WTC11 (cell line): ENCODE results near the gene OR1C1.

Experiments
- ELF4 ChIP-seq: sonication (generic); formaldehyde crosslinking; IDR thresholded peaks from 2 replicates; pipeline ENCODE4 v1.8.1; 2022; ENCODE audit warnings: low read depth, mild to moderate bottlenecking, moderate library complexity, missing genetic modification reagents
- TF ChIP-seq, protein P1 (sequence below): fragments of 200-600 bp; IDR thresholded peaks from 2 replicates; pipeline ENCODE4 v1.8.0; 2022; ENCODE audit warnings: antibody characterized with exemption
- TF ChIP-seq, protein P2 (sequence below): sonication (generic); formaldehyde crosslinking; IDR thresholded peaks from 2 replicates; pipeline ENCODE4 v1.8.0; 2022; ENCODE audit warnings: mild to moderate bottlenecking, missing genetic modification reagents
- TF ChIP-seq, protein P3 (sequence below): sonication (generic); formaldehyde crosslinking; conservative IDR thresholded peaks from 2 replicates; pipeline ENCODE4 v1.8.1; 2023; ENCODE audit warnings: mild to moderate bottlenecking, low read depth, missing genetic modification reagents, moderate library complexity
- TF ChIP-seq, protein P4 (sequence below): sonication (generic); formaldehyde crosslinking; IDR thresholded peaks from 2 replicates; pipeline ENCODE4 v1.8.1; 2022; ENCODE audit warnings: mild to moderate bottlenecking, missing genetic modification reagents, moderate library complexity, borderline replicate concordance

DNA sequence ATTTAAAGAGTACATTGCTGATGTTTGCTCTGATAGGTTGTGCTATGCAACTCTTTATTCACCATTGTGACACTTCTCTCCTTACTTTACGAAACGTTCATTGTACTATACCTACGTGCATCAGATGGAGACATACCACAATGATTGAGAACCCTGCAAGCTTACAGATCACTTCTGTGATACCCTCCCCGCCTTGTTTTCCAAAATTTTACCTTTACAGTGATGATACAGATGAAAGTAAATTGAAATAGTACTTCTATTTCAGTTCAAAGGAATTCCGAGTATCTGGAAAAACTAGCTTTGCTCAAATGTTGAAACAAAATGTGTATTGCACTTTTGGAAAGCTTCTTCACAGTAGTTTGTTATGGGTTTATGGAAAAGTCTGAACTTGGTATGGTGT is 18.6 kb downstream of the OR1C1 start:
- TF ChIP-seq, protein P1, sequence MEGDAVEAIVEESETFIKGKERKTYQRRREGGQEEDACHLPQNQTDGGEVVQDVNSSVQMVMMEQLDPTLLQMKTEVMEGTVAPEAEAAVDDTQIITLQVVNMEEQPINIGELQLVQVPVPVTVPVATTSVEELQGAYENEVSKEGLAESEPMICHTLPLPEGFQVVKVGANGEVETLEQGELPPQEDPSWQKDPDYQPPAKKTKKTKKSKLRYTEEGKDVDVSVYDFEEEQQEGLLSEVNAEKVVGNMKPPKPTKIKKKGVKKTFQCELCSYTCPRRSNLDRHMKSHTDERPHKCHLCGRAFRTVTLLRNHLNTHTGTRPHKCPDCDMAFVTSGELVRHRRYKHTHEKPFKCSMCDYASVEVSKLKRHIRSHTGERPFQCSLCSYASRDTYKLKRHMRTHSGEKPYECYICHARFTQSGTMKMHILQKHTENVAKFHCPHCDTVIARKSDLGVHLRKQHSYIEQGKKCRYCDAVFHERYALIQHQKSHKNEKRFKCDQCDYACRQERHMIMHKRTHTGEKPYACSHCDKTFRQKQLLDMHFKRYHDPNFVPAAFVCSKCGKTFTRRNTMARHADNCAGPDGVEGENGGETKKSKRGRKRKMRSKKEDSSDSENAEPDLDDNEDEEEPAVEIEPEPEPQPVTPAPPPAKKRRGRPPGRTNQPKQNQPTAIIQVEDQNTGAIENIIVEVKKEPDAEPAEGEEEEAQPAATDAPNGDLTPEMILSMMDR = no peak
- TF ChIP-seq, protein P2, sequence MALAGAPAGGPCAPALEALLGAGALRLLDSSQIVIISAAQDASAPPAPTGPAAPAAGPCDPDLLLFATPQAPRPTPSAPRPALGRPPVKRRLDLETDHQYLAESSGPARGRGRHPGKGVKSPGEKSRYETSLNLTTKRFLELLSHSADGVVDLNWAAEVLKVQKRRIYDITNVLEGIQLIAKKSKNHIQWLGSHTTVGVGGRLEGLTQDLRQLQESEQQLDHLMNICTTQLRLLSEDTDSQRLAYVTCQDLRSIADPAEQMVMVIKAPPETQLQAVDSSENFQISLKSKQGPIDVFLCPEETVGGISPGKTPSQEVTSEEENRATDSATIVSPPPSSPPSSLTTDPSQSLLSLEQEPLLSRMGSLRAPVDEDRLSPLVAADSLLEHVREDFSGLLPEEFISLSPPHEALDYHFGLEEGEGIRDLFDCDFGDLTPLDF (CRISPR knock-in tag) = no peak
- TF ChIP-seq, protein P3, sequence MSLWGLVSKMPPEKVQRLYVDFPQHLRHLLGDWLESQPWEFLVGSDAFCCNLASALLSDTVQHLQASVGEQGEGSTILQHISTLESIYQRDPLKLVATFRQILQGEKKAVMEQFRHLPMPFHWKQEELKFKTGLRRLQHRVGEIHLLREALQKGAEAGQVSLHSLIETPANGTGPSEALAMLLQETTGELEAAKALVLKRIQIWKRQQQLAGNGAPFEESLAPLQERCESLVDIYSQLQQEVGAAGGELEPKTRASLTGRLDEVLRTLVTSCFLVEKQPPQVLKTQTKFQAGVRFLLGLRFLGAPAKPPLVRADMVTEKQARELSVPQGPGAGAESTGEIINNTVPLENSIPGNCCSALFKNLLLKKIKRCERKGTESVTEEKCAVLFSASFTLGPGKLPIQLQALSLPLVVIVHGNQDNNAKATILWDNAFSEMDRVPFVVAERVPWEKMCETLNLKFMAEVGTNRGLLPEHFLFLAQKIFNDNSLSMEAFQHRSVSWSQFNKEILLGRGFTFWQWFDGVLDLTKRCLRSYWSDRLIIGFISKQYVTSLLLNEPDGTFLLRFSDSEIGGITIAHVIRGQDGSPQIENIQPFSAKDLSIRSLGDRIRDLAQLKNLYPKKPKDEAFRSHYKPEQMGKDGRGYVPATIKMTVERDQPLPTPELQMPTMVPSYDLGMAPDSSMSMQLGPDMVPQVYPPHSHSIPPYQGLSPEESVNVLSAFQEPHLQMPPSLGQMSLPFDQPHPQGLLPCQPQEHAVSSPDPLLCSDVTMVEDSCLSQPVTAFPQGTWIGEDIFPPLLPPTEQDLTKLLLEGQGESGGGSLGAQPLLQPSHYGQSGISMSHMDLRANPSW = no peak
- no peak for TF ChIP-seq ELF4
- TF ChIP-seq, protein P4, sequence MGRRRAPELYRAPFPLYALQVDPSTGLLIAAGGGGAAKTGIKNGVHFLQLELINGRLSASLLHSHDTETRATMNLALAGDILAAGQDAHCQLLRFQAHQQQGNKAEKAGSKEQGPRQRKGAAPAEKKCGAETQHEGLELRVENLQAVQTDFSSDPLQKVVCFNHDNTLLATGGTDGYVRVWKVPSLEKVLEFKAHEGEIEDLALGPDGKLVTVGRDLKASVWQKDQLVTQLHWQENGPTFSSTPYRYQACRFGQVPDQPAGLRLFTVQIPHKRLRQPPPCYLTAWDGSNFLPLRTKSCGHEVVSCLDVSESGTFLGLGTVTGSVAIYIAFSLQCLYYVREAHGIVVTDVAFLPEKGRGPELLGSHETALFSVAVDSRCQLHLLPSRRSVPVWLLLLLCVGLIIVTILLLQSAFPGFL (CRISPR knock-in tag) = no peak
